HEK293T (cell line): ENCODE results near the gene MED12L.

ENCODE experiments used
- ARNT ChIP-seq: fragments of 450-650 bp; IDR thresholded peaks from 2 replicates; pipeline ENCODE4 v1.6.1; 2017; ENCODE audit warnings: mild to moderate bottlenecking
- BHLHE40 ChIP-seq: fragments of 450-650 bp; IDR thresholded peaks from 2 replicates; pipeline ENCODE4 v1.6.1; 2016; ENCODE audit warnings: mild to moderate bottlenecking, moderate library complexity, borderline replicate concordance
- CTBP1 ChIP-seq: fragments of 450-650 bp; IDR thresholded peaks from 2 replicates; pipeline ENCODE4 v1.6.1; 2016; ENCODE audit warnings: borderline replicate concordance
- FOXA1 ChIP-seq: fragments of 450-650 bp; IDR thresholded peaks from 2 replicates; pipeline ENCODE4 v1.6.1; 2016; ENCODE audit warnings: mild to moderate bottlenecking
- FOXM1 ChIP-seq: fragments of 450-650 bp; IDR thresholded peaks from 2 replicates; pipeline ENCODE4 v1.6.1; 2017; ENCODE audit warnings: mild to moderate bottlenecking, borderline replicate concordance
- HDGF ChIP-seq: fragments of 450-650 bp; IDR thresholded peaks from 2 replicates; pipeline ENCODE4 v1.6.1; 2017; ENCODE audit warnings: antibody characterized with exemption, borderline replicate concordance
- L3MBTL2 ChIP-seq: fragments of 450-650 bp; conservative IDR thresholded peaks from 2 replicates; pipeline ENCODE4 v1.6.1; 2016; ENCODE audit warnings: mild to moderate bottlenecking
- NFRKB ChIP-seq: fragments of 450-650 bp; IDR thresholded peaks from 2 replicates; pipeline ENCODE4 v1.6.1; 2016; ENCODE audit warnings: mild to moderate bottlenecking, moderate library complexity
- SP1 ChIP-seq: fragments of 450-650 bp; IDR thresholded peaks from 2 replicates; pipeline ENCODE4 v1.6.1; 2017
- SUZ12 ChIP-seq: fragments of 450-650 bp; IDR thresholded peaks from 2 replicates; pipeline ENCODE4 v1.6.1; 2016; ENCODE audit warnings: mild to moderate bottlenecking
- ZNF384 ChIP-seq: fragments of 450-650 bp; IDR thresholded peaks from 2 replicates; pipeline ENCODE4 v1.6.1; 2016
- TF ChIP-seq, protein P1 (sequence below): fragments of 450-650 bp; IDR thresholded peaks from 2 replicates; pipeline ENCODE4 v1.6.1; 2016

DNA sequence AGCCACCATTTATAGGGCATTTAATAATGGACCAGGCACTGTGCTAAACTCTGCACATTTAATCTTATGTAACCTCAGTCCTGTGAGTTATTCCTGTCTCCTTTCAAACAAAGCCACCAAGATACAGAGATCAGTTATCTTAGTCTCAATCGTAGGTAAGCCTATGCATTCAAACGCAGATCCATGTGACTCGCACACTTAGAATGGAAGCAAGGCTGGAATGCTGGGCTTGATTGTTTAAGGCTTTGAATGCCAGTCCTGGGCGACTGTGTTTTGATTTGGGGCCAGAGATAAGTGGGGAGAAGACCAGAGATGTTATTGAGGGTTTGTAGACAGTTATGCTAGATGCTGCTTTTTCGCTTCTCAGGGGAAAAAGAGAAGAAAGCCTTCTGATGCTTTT is 22.2 kb downstream of the MED12L start:
- no peak for TF ChIP-seq SP1
- no peak for TF ChIP-seq FOXA1
- no peak for TF ChIP-seq BHLHE40
- no peak for TF ChIP-seq SUZ12
- TF ChIP-seq NFRKB: no peak
- TF ChIP-seq, protein P1, sequence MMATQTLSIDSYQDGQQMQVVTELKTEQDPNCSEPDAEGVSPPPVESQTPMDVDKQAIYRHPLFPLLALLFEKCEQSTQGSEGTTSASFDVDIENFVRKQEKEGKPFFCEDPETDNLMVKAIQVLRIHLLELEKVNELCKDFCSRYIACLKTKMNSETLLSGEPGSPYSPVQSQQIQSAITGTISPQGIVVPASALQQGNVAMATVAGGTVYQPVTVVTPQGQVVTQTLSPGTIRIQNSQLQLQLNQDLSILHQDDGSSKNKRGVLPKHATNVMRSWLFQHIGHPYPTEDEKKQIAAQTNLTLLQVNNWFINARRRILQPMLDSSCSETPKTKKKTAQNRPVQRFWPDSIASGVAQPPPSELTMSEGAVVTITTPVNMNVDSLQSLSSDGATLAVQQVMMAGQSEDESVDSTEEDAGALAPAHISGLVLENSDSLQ: no peak
- no peak for TF ChIP-seq HDGF
- TF ChIP-seq FOXM1: no peak
- TF ChIP-seq L3MBTL2: no peak
- TF ChIP-seq ZNF384: no peak
- TF ChIP-seq ARNT: no peak
- no peak for TF ChIP-seq CTBP1
